GM18907 (cell line): ENCODE data around the gene MAP1LC3B.

Experiments
- ATAC-seq: cut with Tn5 transposase; IDR thresholded peaks from one replicate; pipeline ENCODE4 v1.9.1; 2021; ENCODE audit warnings: mild to moderate bottlenecking, moderate library complexity; ENCODE audit not compliant: unreplicated experiment

Gene MAP1LC3B

DNA sequence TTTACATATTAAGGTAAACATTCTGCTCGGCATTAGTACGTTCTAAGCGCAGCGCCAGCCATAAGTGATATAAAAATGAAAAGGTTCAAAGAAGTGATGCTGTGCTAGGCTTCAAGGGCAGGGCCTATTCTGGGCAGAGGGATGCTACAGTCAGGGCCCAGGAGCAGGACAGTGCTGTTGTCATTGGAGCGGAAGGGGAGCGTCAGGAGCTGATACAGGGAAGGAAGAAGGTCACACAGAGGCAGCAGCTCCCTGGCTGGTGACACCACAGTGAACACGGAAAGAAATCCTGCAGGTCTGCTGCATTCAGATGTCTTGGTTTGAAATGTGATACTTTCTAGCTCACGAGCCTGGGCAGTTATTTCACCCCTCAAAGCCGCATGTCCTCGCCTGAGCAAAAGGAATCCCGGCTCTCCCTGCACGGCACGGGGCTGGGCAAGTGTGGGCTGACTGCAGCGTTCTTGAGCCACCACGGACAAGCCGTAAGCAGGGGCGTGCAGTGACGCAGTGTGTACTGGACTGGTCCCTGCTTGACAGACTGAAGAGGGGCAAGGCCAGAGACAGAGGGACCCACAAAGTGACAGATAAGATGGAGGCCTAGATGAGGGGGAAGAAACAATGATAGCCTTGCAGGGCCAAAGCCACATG, 59.6 kb downstream of the MAP1LC3B start:
- ATAC-seq, result no peak

- ATAC-seq, result no peak
These were observed 61.2 kb downstream of the MAP1LC3B start for GRCh38 chr16:87453326-87453725.
